C4-2B (cell line): ENCODE results near the gene DSC2.

Experiments used
- CTCF ChIP-seq: fragments of 450-650 bp; conservative IDR thresholded peaks from 2 replicates; pipeline ENCODE4 v1.5.1; 2017; ENCODE audit warnings: mild to moderate bottlenecking
- ZFX ChIP-seq: fragments of 450-650 bp; IDR thresholded peaks from 2 replicates; pipeline ENCODE4 v1.6.1; 2017

DNA sequence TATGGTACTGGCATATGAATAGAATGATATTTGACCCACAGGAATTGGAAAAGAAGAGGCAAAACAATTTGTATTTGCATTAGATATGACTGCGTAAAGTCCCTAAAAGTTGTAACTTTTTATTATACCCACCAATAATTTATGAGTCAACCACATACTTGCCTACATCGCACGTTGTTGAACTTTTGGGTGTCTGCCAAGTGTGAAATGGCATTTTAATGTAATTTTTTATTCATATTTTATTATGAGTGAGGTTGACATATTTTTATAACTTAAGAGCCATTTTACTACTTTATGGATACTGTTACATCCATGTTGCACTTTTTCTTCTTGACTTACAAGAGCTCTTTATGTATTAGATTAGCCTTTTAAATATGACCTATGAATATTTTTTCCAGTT lies 4.6 kb downstream of the DSC2 start:
- no peak for TF ChIP-seq CTCF
- TF ChIP-seq ZFX, result no peak
